ENCODE data around the gene CIDEC. TPM values are rescaled to one million over a fixed set of nuclear protein-coding genes. Genes with fewer than 3 reads are reported as not detected.

Gene CIDEC
- total and polyA plus RNA-seq, 9 of the 15 experiments (the other 6 are each of a cell fraction or from before 2014, with no cell fraction given): not detected

DNA sequence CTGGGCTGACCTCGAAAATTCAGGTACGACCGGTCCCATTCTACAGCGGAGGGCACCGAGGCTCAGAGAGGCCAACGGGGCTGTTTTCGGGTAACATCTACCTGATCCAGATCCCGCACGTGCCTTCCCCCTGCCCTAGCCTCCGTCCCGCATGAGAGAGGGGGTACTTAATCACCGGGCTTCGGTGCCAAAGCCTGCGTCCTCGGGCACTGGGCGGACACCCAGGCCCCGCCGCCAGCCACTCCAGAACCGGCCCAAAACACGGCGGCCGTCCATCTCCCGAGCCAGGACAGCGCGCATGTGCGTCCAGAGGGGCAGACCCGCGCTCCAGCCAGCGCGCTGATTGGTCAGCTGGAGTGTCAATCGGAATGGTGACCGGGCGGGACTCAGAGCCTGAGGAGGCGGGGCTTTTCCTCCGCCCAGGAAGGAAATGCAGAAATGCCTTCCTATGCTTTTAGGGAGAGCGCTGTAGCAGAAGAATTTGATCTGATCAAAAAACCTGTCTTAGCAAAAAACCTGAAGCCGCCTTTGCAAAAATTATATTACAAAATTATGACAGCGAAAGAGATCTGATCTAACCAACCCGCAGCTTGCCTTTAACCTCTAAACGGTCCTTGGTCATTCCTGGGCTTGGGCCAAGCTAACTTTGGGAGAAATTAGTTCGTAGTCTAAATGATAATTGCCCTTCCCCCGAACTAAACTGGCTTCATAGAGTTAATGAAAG lies 36.2 kb downstream of the CIDEC start, which contains the start of gene RPUSD3 (continued):
- TF ChIP-seq, protein P1, sequence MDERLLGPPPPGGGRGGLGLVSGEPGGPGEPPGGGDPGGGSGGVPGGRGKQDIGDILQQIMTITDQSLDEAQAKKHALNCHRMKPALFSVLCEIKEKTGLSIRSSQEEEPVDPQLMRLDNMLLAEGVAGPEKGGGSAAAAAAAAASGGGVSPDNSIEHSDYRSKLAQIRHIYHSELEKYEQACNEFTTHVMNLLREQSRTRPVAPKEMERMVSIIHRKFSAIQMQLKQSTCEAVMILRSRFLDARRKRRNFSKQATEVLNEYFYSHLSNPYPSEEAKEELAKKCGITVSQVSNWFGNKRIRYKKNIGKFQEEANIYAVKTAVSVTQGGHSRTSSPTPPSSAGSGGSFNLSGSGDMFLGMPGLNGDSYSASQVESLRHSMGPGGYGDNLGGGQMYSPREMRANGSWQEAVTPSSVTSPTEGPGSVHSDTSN (CRISPR knock-in tag; IDR thresholded peaks at IDR 0.05; ENCODE audit: low read depth): peak; percentile 99
- TF ChIP-seq, protein P1 (tag; conservative IDR thresholded peaks at IDR 0.05; ENCODE audit: low read depth): peak; percentile 99
- TF ChIP-seq STAT5B (CRISPR knock-in tag; IDR thresholded peaks at IDR 0.05): no peak
- TF ChIP-seq MTF1 (CRISPR knock-in tag; IDR thresholded peaks at IDR 0.05; ENCODE audit: borderline replicate concordance): no peak
- TF ChIP-seq, protein P2, sequence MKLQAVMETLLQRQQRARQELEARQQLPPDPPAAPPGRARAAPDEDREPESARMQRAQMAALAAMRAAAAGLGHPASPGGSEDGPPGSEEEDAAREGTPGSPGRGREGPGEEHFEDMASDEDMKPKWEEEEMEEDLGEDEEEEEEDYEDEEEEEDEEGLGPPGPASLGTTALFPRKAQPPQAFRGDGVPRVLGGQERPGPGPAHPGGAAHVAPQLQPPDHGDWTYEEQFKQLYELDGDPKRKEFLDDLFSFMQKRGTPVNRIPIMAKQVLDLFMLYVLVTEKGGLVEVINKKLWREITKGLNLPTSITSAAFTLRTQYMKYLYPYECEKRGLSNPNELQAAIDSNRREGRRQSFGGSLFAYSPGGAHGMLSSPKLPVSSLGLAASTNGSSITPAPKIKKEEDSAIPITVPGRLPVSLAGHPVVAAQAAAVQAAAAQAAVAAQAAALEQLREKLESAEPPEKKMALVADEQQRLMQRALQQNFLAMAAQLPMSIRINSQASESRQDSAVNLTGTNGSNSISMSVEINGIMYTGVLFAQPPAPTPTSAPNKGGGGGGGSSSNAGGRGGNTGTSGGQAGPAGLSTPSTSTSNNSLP (IDR thresholded peaks at IDR 0.05; ENCODE audit: borderline replicate concordance, low read depth, low read length): no peak
- TF ChIP-seq ZFX (CRISPR knock-in tag; IDR thresholded peaks at IDR 0.05): peak; percentile 86
- TF ChIP-seq MBD2 (IDR thresholded peaks at IDR 0.05; ENCODE audit: borderline replicate concordance, low read depth): peak; percentile 89
- TF ChIP-seq ZSCAN29 (IDR thresholded peaks at IDR 0.05): no peak
- TF ChIP-seq HOXB6 (CRISPR knock-in tag; IDR thresholded peaks at IDR 0.05; ENCODE audit: borderline replicate concordance): no peak
- TF ChIP-seq, protein P3, sequence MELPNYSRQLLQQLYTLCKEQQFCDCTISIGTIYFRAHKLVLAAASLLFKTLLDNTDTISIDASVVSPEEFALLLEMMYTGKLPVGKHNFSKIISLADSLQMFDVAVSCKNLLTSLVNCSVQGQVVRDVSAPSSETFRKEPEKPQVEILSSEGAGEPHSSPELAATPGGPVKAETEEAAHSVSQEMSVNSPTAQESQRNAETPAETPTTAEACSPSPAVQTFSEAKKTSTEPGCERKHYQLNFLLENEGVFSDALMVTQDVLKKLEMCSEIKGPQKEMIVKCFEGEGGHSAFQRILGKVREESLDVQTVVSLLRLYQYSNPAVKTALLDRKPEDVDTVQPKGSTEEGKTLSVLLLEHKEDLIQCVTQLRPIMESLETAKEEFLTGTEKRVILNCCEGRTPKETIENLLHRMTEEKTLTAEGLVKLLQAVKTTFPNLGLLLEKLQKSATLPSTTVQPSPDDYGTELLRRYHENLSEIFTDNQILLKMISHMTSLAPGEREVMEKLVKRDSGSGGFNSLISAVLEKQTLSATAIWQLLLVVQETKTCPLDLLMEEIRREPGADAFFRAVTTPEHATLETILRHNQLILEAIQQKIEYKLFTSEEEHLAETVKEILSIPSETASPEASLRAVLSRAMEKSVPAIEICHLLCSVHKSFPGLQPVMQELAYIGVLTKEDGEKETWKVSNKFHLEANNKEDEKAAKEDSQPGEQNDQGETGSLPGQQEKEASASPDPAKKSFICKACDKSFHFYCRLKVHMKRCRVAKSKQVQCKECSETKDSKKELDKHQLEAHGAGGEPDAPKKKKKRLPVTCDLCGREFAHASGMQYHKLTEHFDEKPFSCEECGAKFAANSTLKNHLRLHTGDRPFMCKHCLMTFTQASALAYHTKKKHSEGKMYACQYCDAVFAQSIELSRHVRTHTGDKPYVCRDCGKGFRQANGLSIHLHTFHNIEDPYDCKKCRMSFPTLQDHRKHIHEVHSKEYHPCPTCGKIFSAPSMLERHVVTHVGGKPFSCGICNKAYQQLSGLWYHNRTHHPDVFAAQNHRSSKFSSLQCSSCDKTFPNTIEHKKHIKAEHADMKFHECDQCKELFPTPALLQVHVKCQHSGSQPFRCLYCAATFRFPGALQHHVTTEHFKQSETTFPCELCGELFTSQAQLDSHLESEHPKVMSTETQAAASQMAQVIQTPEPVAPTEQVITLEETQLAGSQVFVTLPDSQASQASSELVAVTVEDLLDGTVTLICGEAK (IDR thresholded peaks at IDR 0.05): no peak; the same call in none of the 2 replicates
- TF ChIP-seq, protein P3 (CRISPR knock-in tag; IDR thresholded peaks at IDR 0.05): no peak
- TF ChIP-seq TAF7 (tag; IDR thresholded peaks at IDR 0.05): no peak
- no peak for TF ChIP-seq ELF4 (CRISPR knock-in tag; IDR thresholded peaks at IDR 0.05)
- no peak for TF ChIP-seq ZNF589 (CRISPR knock-in tag; IDR thresholded peaks at IDR 0.05; ENCODE audit: low read depth)
- peak; percentile 94 for TF ChIP-seq POLR2A (conservative IDR thresholded peaks at IDR 0.05)
- peak; percentile 18 for TF ChIP-seq SMAD1 (IDR thresholded peaks at IDR 0.05; ENCODE audit: low read depth, low read length, partially characterized antibody)
